ENCODE results near the gene DGKG. TPM values are rescaled to one million over a fixed set of nuclear protein-coding genes. Genes with fewer than 3 reads are reported as not detected.

DGKG gene
- total RNA-seq, 2 experiments from 2014 or later: not detected

GRCh38 chr3:186401556-186401955, 39.5 kb upstream of the DGKG start:
- Mint-ChIP-seq H3K27ac (no peak overlapping the region), H3K9me3 (no peaks in the 10 kb centered on the region), H3K27me3 (no peaks in the 10 kb centered on the region), H3K36me3 (ENCODE audit: low read depth) (no peaks in the 10 kb centered on the region), H3K4me3 (no peak overlapping the region), H3K4me1 (ENCODE audit: low read depth) (no peaks in the 10 kb centered on the region)
- ChIA-PET CTCF (no interaction called here), POLR2A (no interaction called here)
- Histone ChIP-seq H3K4me1 (ENCODE audit: insufficient read depth, low read length) (no peaks in the 10 kb centered on the region), H3K27me3 (ENCODE audit: control insufficient read depth in 1 of 2, insufficient read depth in 2 of 2, low read length in 2 of 2) (no peaks in the 10 kb centered on the region), H3K27ac (ENCODE audit: low read depth in 1 of 2, low read length in 2 of 2) (no peak overlapping the region), H3K4me3 (ENCODE audit: low read length) (no peak overlapping the region), H3K36me3 (ENCODE audit: insufficient read depth, low read length) (no peaks in the 10 kb centered on the region), H3K9me3 (ENCODE audit: control insufficient read depth in 1 of 2, insufficient read depth in 1 of 2, low read length in 2 of 2) (no peaks in the 10 kb centered on the region)
- TF ChIP-seq, protein P1, sequence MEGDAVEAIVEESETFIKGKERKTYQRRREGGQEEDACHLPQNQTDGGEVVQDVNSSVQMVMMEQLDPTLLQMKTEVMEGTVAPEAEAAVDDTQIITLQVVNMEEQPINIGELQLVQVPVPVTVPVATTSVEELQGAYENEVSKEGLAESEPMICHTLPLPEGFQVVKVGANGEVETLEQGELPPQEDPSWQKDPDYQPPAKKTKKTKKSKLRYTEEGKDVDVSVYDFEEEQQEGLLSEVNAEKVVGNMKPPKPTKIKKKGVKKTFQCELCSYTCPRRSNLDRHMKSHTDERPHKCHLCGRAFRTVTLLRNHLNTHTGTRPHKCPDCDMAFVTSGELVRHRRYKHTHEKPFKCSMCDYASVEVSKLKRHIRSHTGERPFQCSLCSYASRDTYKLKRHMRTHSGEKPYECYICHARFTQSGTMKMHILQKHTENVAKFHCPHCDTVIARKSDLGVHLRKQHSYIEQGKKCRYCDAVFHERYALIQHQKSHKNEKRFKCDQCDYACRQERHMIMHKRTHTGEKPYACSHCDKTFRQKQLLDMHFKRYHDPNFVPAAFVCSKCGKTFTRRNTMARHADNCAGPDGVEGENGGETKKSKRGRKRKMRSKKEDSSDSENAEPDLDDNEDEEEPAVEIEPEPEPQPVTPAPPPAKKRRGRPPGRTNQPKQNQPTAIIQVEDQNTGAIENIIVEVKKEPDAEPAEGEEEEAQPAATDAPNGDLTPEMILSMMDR (IDR thresholded peaks at IDR 0.05): no peak
- DNase-seq (no peak), ATAC-seq (ENCODE audit: poor library complexity) (no peak)
- intact Hi-C loops (cut with DNase I, micrococcal nuclease): no loop called here

- Histone ChIP-seq H3K36me3 (ENCODE audit: insufficient read depth, low read length) (no peaks in the 10 kb centered on the region), H3K4me3 (ENCODE audit: low read length) (no peak overlapping the region), H3K27me3 (ENCODE audit: control insufficient read depth in 1 of 2, insufficient read depth in 2 of 2, low read length in 2 of 2) (no peaks in the 10 kb centered on the region), H3K4me1 (ENCODE audit: insufficient read depth, low read length) (no peaks in the 10 kb centered on the region), H3K27ac (ENCODE audit: low read depth in 1 of 2, low read length in 2 of 2) (no peak overlapping the region), H3K9me3 (ENCODE audit: control insufficient read depth in 1 of 2, insufficient read depth in 1 of 2, low read length in 2 of 2) (no peaks in the 10 kb centered on the region)
- ChIA-PET CTCF (no interaction called here), POLR2A (interaction anchor here (0.7 kb wide), 1 partner anchor 86 kb away, joined by 3 read pairs; no protein-coding TSS in a partner anchor)
- H3K27ac Mint-ChIP-seq: no peak overlapping the region
- TF ChIP-seq, protein P1 (IDR thresholded peaks at IDR 0.05): no peak
- no peak overlapping the region for H3K4me3 Mint-ChIP-seq
- no peak for DNase-seq
- no peak for ATAC-seq (ENCODE audit: poor library complexity)
- H3K27me3 Mint-ChIP-seq: no peaks in the 10 kb centered on the region
- H3K9me3 Mint-ChIP-seq: no peaks in the 10 kb centered on the region
- H3K36me3 Mint-ChIP-seq (ENCODE audit: low read depth): no peaks in the 10 kb centered on the region
- H3K4me1 Mint-ChIP-seq (ENCODE audit: low read depth): no peaks in the 10 kb centered on the region
- intact Hi-C loops (cut with DNase I, micrococcal nuclease): no loop called here
Observed at GRCh38 chr3:186400662-186401061, 38.6 kb upstream of the DGKG start.

- Mint-ChIP-seq H3K4me1 (ENCODE audit: low read depth) (no peaks in the 10 kb centered on the region), H3K27me3 (no peaks in the 10 kb centered on the region), H3K36me3 (ENCODE audit: low read depth) (no peaks in the 10 kb centered on the region), H3K9me3 (no peaks in the 10 kb centered on the region), H3K27ac (no peak overlapping the region), H3K4me3 (no peak overlapping the region)
- H3K27me3 ChIP-seq (ENCODE audit: control insufficient read depth in 1 of 2, insufficient read depth in 2 of 2, low read length in 2 of 2): no peaks in the 10 kb centered on the region
- no peak overlapping the region for H3K27ac ChIP-seq (ENCODE audit: low read depth in 1 of 2, low read length in 2 of 2)
- ChIA-PET POLR2A (no interaction called here), CTCF (no interaction called here)
- H3K4me3 ChIP-seq (ENCODE audit: low read length): no peak overlapping the region
- no peaks in the 10 kb centered on the region for H3K4me1 ChIP-seq (ENCODE audit: insufficient read depth, low read length)
- intact Hi-C loops (cut with DNase I, micrococcal nuclease): no loop called here
- TF ChIP-seq, protein P1 (IDR thresholded peaks at IDR 0.05): no peak
- H3K9me3 ChIP-seq (ENCODE audit: control insufficient read depth in 1 of 2, insufficient read depth in 1 of 2, low read length in 2 of 2): no peaks in the 10 kb centered on the region
- ATAC-seq (ENCODE audit: poor library complexity): no peak
- no peak for DNase-seq
- H3K36me3 ChIP-seq (ENCODE audit: insufficient read depth, low read length): no peaks in the 10 kb centered on the region
Observed at GRCh38 chr3:186400026-186400425, 38.0 kb upstream of the DGKG start.
